ENCODE measurements around the gene LRRC4B.

GRCh38 chr19:50535672-50536187 lies 32.5 kb downstream of the LRRC4B start:
- no peak for TF ChIP-seq POLR2A (IDR thresholded peaks at IDR 0.05)
- TF ChIP-seq CTCF (IDR thresholded peaks at IDR 0.05) = no peak

All from thyroid gland (tissue), 4 donors.